DND-41 (cell line): ENCODE data around the gene SLAIN2.
"Not testable (repeated sequence)": the region's sequence is repeated elsewhere in the genome, so short reads cannot be mapped to it uniquely, and the experiment has no call there.

Source experiments
- ATAC-seq: fragments of 200-7000 bp; cut with Tn5 transposase; 3 replicates; pipeline ENCODE4 v1.9.1; 2021; ENCODE audit warnings: low read depth; ENCODE audit not compliant: insufficient read depth
- DNase-seq: peaks from one replicate; pipeline ENCODE4 v3.0.0-alpha.2; 2020
- H2AFZ ChIP-seq: 2 replicates; pipeline ENCODE4 v1.6.0; 2012; ENCODE audit warnings: low read depth, low read length
- H3K27ac ChIP-seq: 2 replicates; pipeline ENCODE4 v1.5.1; 2012; ENCODE audit warnings: low read length, inconsistent platforms
- H3K27me3 ChIP-seq: fragments of 200-600 bp; sonication (generic); 2 replicates; pipeline ENCODE4 v1.6.0; 2012; ENCODE audit warnings: low read length, mild to moderate bottlenecking, inconsistent platforms; ENCODE audit not compliant: insufficient read depth, poor library complexity
- H3K36me3 ChIP-seq: 2 replicates; pipeline ENCODE4 v1.5.1; 2012; ENCODE audit warnings: low read length, inconsistent platforms; ENCODE audit not compliant: insufficient read depth
- H3K4me1 ChIP-seq: 2 replicates; pipeline ENCODE4 v1.5.1; 2012; ENCODE audit warnings: mild to moderate bottlenecking, low read length; ENCODE audit not compliant: insufficient read depth
- H3K4me2 ChIP-seq: 2 replicates; pipeline ENCODE4 v1.6.0; 2012; ENCODE audit warnings: mild to moderate bottlenecking, moderate library complexity, low read length, inconsistent platforms; ENCODE audit not compliant: insufficient read depth
- H3K4me3 ChIP-seq, 2 experiments: fragments of 200-600 bp in 1 of 2; shearing (Covaris generic) in 1 of 2; 2 replicates each; pipeline ENCODE4 v1.5.1; 2012 to 2016; ENCODE audit warnings: inconsistent platforms in 2 of 2, low read length in 2 of 2, mild to moderate bottlenecking in 2 of 2, low read depth in 1 of 2, moderate library complexity in 1 of 2
- H3K79me2 ChIP-seq: 2 replicates; pipeline ENCODE4 v1.6.0; 2012; ENCODE audit warnings: low read length, inconsistent platforms; ENCODE audit not compliant: insufficient read depth
- H3K9ac ChIP-seq: 2 replicates; pipeline ENCODE4 v1.6.0; 2012; ENCODE audit warnings: low read depth, mild to moderate bottlenecking, inconsistent platforms, low read length, moderate library complexity
- H3K9me3 ChIP-seq: 2 replicates; pipeline ENCODE4 v1.5.1; 2012; ENCODE audit warnings: low read length, moderate library complexity, mild to moderate bottlenecking, inconsistent platforms; ENCODE audit not compliant: insufficient read depth, severe bottlenecking
- H4K20me1 ChIP-seq: 2 replicates; pipeline ENCODE4 v1.6.0; 2012; ENCODE audit warnings: low read length; ENCODE audit not compliant: insufficient read depth
- EZH2 ChIP-seq: IDR thresholded peaks from 3 replicates; pipeline ENCODE4 v1.6.1; 2012; ENCODE audit warnings: borderline replicate concordance, low read depth, mild to moderate bottlenecking, moderate library complexity, low read length, inconsistent platforms; ENCODE audit not compliant: severe bottlenecking
- TF ChIP-seq, protein P1 (sequence below): IDR thresholded peaks from 2 replicates; pipeline ENCODE4 v1.5.1; 2012; ENCODE audit warnings: borderline replicate concordance, low read length, moderate library complexity, mild to moderate bottlenecking; ENCODE audit not compliant: poor library complexity, severe bottlenecking; ENCODE audit errors: extremely low read depth

SLAIN2 gene

GRCh38 chr4:48307528-48307927, 33.8 kb upstream of the SLAIN2 start:
- Histone ChIP-seq H3K36me3 (no peaks in the 10 kb centered on the region), H3K9ac (no peak overlapping the region), H3K4me2 (no peak overlapping the region), H3K27ac (no peak overlapping the region), H3K79me2 (no peaks in the 10 kb centered on the region), H4K20me1 (no peaks in the 10 kb centered on the region), H3K4me1 (no peaks in the 10 kb centered on the region), H3K9me3 (no peaks in the 10 kb centered on the region), H2AFZ (no peak overlapping the region), H3K4me3 (no peak overlapping the region), H3K27me3 (peaks cover 3% of the 10 kb centered on the region)
- TF ChIP-seq, protein P1, sequence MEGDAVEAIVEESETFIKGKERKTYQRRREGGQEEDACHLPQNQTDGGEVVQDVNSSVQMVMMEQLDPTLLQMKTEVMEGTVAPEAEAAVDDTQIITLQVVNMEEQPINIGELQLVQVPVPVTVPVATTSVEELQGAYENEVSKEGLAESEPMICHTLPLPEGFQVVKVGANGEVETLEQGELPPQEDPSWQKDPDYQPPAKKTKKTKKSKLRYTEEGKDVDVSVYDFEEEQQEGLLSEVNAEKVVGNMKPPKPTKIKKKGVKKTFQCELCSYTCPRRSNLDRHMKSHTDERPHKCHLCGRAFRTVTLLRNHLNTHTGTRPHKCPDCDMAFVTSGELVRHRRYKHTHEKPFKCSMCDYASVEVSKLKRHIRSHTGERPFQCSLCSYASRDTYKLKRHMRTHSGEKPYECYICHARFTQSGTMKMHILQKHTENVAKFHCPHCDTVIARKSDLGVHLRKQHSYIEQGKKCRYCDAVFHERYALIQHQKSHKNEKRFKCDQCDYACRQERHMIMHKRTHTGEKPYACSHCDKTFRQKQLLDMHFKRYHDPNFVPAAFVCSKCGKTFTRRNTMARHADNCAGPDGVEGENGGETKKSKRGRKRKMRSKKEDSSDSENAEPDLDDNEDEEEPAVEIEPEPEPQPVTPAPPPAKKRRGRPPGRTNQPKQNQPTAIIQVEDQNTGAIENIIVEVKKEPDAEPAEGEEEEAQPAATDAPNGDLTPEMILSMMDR, result no peak
- TF ChIP-seq EZH2, result no peak
- ATAC-seq (no peak), DNase-seq (no peak)

GRCh38 chr4:48308901-48309300, 32.4 kb upstream of the SLAIN2 start:
- no peaks in the 10 kb centered on the region for H3K9me3 ChIP-seq
- H3K36me3 ChIP-seq, result no peaks in the 10 kb centered on the region
- TF ChIP-seq, protein P1, result no peak
- no peak for TF ChIP-seq EZH2
- DNase-seq, result no peak
- H3K79me2 ChIP-seq, result no peaks in the 10 kb centered on the region
- no peak overlapping the region for H3K9ac ChIP-seq
- H3K27ac ChIP-seq, result no peak overlapping the region
- no peak for ATAC-seq
- H4K20me1 ChIP-seq, result no peaks in the 10 kb centered on the region
- H3K27me3 ChIP-seq, result peaks cover 3% of the 10 kb centered on the region
- no peaks in the 10 kb centered on the region for H3K4me1 ChIP-seq
- no peak overlapping the region for H2AFZ ChIP-seq
- no peak overlapping the region for H3K4me2 ChIP-seq
- H3K4me3 ChIP-seq, result no peak overlapping the region

DNA sequence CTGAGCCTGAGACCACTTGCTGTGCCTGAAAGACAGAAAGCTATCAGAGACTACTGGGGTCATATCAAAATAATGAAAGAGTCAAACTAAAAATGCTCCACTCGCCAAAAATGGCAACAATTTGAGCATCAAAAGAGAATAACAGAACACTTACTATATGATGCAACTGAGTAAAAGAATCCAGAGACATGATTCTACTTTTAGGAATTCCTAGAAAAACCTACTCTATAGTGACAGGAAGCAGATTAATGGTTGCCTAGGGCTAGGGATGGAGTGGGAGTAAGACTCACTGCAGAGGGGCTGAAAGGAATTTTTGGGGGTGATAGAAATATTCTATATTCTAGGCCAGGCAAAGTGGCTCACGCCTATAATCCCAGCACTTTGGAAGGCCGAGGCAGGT, 29.4 kb upstream of the SLAIN2 start:
- Histone ChIP-seq H3K27me3 (no peaks in the 10 kb centered on the region), H3K4me3 (no peak overlapping the region), H3K9ac (no peak overlapping the region), H3K27ac (no peak overlapping the region), H3K4me2 (no peak overlapping the region), H3K4me1 (no peaks in the 10 kb centered on the region), H3K36me3 (no peaks in the 10 kb centered on the region), H3K79me2 (no peaks in the 10 kb centered on the region), H4K20me1 (no peaks in the 10 kb centered on the region), H3K9me3 (no peaks in the 10 kb centered on the region), H2AFZ (no peak overlapping the region)
- ATAC-seq (no peak), DNase-seq (no peak)
- no peak for TF ChIP-seq EZH2
- TF ChIP-seq, protein P1, result no peak

DNA sequence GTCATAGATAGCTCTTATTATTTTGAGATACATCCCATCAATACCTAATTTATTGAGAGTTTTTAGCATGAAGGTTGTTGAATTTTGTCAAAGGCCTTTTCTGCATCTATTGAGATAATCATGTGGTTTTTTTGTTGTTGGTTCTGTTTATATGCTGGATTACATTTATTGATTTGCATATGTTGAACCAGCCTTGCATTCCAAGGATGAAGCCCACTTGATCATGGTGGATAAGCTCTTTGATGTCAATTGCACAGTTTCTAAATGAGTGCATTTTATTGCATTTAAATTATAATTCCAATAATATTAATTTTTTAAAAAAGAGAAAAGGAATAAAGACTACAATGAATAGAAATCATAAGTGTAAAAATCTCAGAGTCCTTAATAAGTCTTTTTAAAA, 26.6 kb upstream of the SLAIN2 start:
- DNase-seq, H3K27me3 ChIP-seq, H3K36me3 ChIP-seq, H3K4me3 ChIP-seq, H3K27ac ChIP-seq, H3K4me1 ChIP-seq, H3K79me2 ChIP-seq, ATAC-seq, H3K9ac ChIP-seq, H3K4me2 ChIP-seq, H4K20me1 ChIP-seq, H3K9me3 ChIP-seq, H2AFZ ChIP-seq: not testable (repeated sequence)
